Right lung (tissue), 10 donors: ENCODE data around the gene DNTT. TPM values are rescaled to one million over a fixed set of nuclear protein-coding genes. Genes with fewer than 3 reads are reported as not detected.

Source experiments
- DNase-seq, 2 donors: peaks; one replicate each; pipeline ENCODE4 v3.0.0-alpha.2; 2013
- long read RNA-seq, 8 donors: transcript quantifications; one replicate each; lab custom pipeline, GENCODE V29; 2026
- polyA plus RNA-seq, 5 donors: library from polyadenylated mRNA; unstranded; fragments of 120-200 nt; gene quantifications; one replicate each; pipeline versions ENCODE4 v1.2.1 to v1.2.3, GENCODE V29; 2013; ENCODE audit warnings: inconsistent platforms in 1 of 5, low replicate concordance in 1 of 5; ENCODE audit not compliant: insufficient read length in 5 of 5, insufficient read depth in 1 of 5

DNTT gene
- polyA plus RNA-seq: under 1 TPM in 3 of 5 donors, not detected in 2; 0.09 to 0.18 (median 0.14) TPM
- long read RNA-seq, donor 1: 0 reads
- long read RNA-seq, donor 2: 0 reads
- long read RNA-seq, donor 3: 0 reads
- long read RNA-seq, donor 4: 0 reads
- long read RNA-seq, donor 5: 0 reads
- long read RNA-seq, donor 6: 0 reads
- long read RNA-seq, donor 7: 0 reads
- long read RNA-seq, donor 8: 0 reads

GRCh38 chr10:96304230-96304629 is at the start of gene DNTT:
Gene DNTT (plus strand): TSS chr10:96304434. CDS start chr10:96304498, 64 bp downstream.
- no peak for DNase-seq

DNA sequence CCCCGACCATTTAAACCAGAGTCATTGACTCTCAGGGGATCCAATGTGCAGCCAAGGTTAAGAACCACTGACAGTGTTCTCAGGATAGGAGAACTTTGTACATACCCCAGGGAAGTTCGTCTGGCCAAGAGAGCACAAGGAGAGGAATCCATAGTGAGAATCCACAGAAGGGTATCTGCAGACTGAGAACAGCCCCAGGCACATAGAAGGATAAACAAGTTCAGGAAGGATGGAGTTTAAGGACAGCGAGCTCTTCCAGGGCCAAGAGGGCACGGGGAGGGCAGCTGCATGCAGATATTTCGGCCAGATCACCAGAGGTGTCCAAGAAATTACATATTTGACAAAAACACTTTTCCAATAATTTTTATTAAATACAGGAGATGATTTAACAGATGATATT is 49.3 kb upstream of the DNTT start:
- DNase-seq: no peak

GRCh38 chr10:96255549-96256333 is 48.5 kb upstream of the DNTT start:
- DNase-seq: no peak

DNA sequence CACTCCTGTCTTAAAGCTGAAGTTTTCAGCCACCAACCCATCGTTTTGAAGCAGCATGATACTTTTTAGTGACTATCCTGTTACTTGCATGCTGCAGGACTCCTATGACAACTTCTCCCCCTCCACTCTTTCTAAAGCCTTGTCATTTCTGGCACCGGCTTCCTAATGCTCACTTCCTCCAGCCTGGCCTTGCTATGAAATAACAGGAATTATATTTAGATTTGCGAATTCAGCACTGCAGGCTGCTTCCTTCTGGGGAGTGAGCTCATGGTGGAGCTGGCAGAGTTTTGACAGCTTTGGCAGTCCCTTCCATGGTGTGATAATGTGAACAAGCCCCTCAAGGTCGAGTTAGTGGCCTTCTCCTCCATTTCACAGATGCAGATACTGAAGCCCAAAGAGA is 46.3 kb upstream of the DNTT start:
- DNase-seq: peak; percentile 26 to 46

DNA sequence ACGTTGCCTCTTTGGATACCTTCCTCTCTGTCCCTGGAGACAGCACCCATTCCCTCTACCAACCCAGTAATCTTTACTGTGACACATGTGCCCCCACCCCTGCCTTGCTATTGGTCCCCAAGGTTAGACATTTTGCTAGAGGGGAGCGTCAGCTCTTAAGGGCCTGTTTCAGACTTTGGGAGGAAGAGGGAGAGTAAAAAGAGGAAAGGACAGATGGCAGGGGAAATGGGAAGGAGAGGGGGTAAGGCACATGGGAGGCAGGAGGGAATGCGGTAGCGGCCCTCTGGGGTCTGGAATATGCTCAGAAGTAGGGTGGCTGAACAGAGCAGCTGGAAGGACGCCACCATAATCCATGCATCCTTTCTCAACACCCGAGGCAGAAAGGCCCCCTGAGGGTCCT is 45.1 kb upstream of the DNTT start:
- no peak for DNase-seq

- no peak for DNase-seq
Observed at GRCh38 chr10:96260014-96260413, 44.2 kb upstream of the DNTT start.

DNA sequence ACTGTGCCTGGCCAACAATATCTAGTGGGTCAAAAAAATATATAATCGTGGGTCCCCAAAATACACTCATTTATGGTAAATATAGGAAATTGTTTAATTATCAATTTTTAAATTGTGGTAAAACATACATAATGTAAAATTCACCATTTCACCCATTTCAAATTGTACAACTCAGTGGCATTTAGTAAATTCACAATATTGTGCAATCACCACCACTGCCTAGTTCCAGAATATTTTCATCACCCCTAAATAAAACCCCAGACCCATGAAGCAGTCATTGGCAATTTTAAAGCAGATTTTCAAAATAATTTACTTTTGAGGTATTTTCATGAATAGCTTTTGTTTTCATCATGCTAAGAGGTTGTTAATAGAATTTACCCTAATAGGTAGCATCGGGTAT is 43.1 kb upstream of the DNTT start:
- no peak for DNase-seq

DNA sequence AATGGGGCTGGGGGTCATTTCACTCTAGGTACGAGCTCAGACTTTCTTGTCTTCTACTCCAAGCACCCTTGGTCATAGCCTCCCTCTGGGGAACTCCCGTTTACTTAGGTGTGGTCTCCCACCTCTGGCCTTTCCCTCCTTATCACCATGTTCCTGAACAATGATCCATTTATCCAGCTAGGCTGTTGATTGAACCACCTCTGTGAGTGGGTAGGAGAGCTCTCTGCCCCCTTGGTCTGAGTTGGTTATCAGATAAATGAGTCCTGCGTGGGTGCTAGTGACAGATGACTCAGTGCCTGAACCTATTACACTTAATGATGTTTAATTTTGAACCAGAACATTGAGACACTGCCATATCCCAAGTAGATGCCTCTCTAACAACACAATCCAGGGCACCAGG is 42.3 kb upstream of the DNTT start:
- no peak for DNase-seq

DNA sequence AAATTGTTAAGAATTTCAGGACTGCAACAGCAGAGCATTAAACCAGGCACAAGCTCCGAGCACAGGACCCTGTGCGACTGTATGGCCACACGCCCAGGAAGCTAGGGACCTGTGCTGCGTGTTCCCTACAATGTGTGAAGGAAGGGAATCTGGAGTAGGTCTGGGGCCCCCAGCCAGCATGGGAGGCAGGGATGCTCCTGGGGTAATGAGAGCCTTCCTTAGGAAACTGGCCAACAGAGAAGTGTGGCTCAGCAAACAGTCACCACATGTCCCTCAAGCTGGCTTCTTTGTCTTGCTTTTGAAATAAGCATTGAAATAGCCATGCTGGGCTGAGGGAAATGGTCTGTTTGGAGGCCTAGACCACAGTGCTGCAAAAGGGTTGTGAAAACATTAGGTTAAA is 41.1 kb upstream of the DNTT start:
- DNase-seq: no peak

GRCh38 chr10:96263669-96264068 is 40.6 kb upstream of the DNTT start:
- DNase-seq: no peak

GRCh38 chr10:96264938-96265337 is 39.3 kb upstream of the DNTT start:
- DNase-seq: no peak

- no peak for DNase-seq
Observed at GRCh38 chr10:96266118-96266770, 38.0 kb upstream of the DNTT start.

GRCh38 chr10:96267234-96267705 is 37.0 kb upstream of the DNTT start:
- DNase-seq: no peak

DNA sequence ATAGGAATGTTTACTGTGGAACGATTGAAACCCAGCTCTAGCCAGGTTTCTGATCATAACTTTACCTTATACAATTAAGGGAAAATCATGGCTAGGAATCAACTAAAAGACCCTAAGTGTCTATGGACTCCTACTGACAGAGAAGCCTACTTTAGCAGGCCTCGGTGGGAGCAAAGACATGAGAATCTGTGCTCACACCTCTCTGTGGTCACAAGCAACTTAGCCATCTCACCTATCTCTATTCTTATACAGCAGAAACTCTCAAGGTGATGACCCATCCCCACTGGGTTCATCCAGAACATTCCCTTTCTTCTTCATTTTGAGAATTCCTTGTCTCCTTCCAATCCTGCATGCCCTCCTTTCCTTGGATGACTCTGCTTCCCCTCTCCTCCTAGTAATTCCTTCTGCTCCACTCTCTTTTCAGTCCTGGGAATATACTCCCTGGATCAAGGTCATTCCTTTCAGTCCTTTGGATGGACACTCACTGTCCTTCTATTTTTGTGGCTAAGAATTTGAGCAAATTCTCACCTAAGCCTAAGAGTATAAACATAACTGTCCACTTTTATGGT is 35.8 kb upstream of the DNTT start:
- no peak for DNase-seq

DNA sequence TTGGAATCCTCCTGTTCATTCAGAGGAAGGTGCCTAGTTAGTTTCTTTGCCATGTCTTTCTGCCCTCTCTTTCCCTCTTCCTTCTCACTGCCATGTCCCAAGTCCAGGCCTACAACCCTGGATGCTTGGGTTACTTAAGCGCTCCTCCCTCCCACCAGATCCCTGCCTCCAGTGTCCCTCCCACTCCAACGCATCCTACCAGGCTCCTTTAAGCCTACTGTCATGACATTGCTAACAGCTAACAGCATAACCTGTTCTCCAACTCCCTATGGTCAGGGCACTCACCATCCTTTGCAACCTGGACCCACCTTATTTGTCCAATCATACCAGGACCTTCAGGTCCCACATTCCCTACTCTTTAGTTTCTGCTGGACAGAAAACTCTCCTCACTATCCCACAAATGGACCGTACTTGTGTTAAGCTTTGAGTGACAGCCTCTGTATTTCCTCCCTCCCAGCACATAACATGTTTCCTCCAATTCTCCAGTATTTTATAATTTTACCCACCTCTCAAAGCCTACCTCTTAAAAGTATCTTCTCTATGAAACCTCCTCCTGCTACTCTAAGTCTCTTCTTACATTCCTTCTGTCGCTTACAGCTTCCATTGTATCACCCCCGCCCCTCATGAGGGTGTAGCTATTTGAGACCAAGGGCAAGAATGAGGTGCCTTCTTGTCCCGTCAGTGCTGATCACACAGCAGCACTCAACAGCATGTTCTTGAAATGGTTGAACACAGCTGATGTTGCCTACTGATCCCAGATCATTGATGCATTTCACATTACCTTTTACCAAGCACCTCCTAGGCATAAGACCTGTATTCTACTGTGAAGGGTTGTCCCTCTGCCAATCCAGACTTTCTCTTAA is 34.6 kb upstream of the DNTT start:
- no peak for DNase-seq

GRCh38 chr10:96270571-96270970 is 33.7 kb upstream of the DNTT start:
- no peak for DNase-seq

- DNase-seq: peak; percentile 85 to 88
Observed at GRCh38 chr10:96271016-96271815, 33.0 kb upstream of the DNTT start, which contains the start of gene BLNK. Gene BLNK (minus strand): TSS chr10:96271569. CDS start chr10:96271398, 171 bp downstream.

DNA sequence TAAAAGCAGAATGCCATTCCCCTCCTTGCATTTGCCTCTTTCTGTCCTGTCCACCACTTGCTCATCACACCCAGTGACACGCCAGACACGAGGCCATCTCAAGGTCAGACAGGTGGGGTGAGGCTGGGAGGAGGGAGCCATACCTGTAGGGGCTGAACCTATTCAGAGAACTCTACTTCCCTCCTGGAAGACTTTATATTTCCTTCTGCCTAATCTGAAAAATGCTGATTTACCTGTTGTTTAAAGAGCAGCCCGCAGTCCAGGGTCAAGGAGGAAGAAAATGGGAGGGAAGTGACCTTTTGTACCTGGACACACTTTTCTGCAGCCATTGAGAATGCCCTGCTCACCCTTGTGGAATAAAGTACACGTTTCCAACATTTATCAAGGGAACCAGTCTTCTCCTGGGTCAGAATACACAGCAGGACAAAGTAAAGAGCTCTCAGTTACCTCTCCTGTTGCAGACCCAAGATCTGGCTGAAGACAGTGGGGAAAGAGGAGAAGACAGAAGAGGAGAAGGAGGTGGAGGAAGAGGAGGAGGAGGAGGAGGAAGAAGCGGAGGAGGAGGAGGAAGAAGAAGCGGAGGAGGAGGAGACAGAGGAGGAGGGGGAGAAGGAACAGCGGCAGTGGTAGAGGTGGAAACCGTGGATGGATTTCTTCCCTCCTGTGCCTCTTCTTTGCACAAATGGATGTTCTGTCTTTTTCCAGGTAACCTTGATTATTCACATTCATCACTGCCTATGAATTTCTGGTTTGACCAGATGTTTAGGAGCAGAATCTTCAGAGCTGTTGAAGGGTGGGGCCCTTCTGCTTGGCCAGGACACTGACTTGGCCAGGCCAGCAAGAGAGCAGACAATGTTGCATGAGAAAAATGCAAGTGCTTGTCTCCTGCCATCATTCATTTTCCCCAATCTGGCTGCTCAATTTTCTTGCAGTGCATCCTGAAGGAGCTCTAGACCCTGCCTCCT is 31.6 kb upstream of the DNTT start:
- no peak for DNase-seq
